Brain pericyte (primary cell): ENCODE data around the gene USP6NL.

ENCODE experiments used
- DNase-seq: peaks from one replicate; pipeline ENCODE4 v3.0.0-alpha.2; 2012; ENCODE audit warnings: low read depth, low spot score

The USP6NL gene

DNA sequence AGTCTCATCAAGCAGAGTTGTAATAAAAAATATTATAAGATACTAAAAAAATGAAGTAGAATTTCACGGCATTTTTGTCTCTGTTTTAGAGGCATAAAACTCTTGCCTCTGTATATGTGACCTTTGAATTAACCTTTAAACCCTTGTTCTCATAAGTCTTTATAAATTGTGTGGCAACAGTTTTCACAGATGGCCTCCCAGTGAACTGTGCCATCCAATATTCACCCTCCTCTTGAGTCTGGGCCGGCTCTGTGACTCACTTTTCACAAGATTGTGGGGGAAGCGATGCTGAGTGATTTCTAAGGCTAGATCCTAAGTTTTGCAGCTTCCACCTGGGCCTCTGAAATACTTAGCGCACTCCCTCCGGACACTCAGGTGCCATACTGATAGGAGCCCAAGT lies 4.6 kb upstream of the USP6NL start:
- no peak for DNase-seq

DNA sequence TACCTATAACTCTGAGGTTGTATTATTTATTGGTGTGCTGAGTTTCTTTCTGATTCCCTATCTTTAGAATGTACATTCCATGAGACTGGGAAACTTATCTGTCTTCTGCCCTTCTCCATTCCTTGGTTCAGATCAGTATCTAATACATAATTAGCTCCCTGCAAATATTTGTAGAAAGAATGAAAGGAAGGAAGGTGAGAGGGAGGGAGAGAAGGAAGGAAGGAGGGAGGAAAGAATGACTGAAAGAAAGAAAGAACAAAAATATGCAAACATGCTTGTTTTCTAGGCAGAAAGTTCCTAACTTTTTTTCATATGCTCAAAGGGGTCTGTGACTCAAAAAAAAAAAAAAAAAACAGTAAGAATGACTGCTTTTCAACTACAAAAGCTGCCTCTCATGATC lies 3.9 kb upstream of the USP6NL start:
- no peak for DNase-seq

DNA sequence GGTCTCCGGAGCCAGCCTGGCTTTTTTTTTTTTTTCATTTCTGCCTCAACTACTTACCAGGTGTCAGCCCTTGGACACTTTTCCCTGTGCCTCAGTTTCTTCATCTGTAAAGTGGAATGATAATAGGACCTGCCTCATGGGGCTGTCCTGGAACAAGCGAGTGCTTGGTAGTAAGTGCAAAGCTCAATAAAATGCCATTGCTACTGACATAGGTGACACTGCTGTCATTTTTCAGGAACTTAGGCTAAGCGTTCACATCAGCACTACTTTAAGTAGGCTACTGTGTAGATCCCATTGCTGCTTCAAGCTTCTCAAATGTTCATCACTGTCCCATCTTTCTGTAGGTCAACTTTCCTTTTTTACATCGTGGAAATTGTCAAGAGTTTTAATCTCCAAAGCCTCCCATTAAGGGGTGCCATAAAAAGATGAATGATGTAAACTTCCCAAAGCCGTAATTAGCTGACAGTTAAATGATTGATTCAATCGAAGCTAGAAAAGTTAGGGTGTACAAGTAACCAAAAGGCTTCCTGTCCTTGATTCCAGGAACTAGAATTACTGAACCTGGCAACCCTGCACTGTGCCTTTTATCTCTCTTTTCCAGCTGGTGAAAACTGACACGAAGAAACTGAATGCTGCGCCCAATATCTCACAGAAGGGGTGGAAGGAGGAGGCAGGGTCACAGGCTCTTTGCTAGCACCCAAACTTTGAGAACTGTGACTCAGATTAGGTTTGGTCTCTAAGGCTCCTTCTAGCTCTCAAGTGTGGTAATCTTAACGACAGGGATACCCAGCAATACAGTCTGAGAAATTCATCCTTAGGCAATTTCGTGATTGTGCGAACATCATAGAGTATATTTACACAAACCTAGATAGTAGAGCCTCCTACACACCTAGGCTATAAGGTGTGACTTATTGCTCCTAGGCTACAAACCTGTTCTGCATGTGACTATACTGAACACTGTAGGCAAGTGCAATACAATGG lies 861 bp upstream of the USP6NL start:
- DNase-seq, result no peak

DNA sequence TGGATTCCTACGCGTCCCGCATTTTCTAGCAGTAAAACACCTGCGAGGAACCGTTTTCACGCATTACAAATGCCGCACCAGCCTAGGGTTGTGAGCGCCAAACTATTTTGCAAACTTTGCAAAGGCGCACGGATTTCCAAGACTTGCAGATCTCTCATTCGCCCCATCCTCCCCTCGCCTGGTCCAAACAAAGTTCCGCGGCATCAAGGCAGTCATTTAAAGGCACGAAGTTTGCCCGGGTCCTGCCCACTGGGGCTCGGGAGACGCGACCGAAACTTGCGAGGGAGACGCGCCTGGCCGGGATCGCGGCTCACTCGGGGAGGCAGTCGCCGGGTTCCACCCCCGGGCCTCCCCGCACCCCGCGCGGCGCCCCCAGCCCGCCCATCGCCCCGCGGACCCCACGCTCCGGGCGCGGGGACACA lies 613 bp downstream of the USP6NL start:
- no peak for DNase-seq

DNA sequence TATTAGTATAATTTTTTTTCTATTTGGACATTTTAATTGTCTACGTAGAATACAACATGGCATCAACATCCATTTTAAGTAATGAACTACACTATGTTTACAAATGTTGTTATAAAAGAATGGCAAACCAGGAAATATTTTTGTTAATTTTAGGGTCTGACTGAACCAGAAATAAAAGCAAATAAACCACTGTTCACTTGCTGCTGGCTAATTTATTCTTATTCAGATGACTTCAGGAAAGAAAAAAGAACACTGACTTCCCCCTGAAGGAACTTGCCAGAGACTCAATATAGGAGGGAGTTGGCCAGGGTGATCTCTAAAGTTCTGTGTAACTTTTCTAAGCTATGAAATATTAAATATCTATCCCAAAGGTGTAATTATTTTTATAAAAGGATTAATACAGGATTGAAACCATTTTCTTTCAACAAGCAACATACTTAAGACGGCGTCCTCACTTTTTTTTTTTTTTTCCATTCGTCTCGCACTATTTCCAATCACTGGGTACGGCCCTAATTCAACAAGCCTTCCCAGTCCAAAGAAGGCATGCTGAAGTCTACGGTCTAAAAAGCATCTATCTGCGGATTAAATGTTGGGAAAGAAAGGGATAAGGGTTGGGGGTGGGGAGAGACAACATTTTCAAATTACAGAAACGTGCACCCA lies 1.2 kb downstream of the USP6NL start:
- DNase-seq, result no peak

DNA sequence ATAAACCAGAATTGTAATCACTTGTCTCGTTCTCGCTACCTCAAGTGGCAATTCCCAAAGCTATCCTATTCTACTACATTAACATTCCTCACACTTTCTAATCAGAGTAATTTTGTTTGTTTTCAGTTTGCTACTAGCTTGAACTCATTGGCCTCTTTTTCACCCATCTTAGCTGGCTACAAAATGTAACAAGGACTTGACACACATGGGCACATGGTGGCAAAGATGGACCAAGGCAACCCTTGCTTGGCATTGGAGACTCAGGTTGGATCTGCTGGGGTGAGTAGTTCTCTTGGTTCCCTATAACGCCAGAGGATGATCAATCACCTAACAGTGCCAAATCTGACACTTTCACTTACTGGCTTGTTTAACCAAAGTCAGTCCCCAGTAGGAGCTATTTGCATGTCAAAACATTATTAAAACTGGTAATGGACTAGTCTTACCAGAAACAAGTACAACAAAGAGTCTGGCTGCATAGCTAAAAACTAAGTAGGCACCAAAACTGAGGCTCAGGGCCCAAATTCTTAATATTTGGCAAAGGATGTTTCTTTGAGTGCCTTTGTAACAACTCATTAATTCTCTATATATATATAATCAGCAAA lies 1.9 kb downstream of the USP6NL start:
- no peak for DNase-seq

DNA sequence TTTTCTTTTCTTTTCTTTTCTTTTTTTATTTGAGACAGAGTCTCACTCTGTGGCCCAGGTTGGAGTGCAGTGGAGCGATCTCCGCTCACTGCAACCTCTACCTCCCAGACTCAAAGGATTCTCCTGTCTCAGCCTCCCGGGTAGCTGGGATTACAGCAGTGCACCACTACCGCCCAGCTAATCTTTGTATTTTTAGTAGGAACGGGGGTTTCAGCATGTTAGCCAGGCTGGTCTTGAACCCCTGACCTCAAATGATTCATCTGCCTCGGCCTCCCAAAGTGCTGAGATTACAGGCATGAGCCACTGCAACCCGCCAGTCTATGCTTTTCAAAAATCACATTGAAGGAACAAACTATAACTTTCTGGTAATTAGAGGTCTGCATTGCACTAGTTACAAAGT lies 2.4 kb downstream of the USP6NL start:
- DNase-seq, result no peak

DNA sequence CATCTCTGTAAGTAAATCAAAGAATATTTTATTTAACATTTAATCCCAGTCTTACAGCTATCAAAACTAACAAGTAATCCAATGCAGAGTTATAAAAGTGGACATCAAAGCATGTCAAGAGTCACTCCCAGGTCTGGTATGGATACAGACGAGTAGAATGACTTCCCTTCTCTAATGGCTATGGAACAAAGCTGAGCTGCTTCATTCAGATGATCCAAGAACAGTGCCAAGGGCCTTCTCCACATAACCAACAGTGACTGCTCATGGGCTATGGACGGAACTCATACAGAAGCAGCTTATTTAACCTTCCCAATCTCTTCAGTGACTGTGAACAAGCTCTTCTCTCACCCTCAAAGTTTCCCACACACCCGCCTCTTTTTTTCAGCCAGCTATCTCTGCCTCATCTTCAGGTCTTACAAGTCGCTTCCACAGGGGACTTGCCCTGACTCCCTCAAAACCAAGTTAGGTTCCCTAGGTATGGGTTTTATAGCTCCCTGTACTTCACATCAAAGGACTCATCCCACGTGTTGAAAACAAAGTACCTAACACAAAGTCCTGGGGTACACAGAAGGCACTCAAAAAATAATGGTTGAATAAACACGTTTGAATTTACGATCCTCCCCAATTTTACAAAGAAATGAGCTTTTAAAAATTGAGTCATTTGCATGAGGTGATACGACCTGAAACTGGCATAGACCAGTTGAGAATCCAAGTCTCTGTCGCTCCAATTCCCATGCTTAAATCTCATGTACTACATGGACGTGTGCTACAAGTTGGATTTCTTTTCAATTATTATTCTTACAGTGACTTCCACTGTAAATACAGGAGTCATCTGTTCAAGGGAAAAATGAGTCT lies 3.1 kb downstream of the USP6NL start:
- DNase-seq, result no peak

DNA sequence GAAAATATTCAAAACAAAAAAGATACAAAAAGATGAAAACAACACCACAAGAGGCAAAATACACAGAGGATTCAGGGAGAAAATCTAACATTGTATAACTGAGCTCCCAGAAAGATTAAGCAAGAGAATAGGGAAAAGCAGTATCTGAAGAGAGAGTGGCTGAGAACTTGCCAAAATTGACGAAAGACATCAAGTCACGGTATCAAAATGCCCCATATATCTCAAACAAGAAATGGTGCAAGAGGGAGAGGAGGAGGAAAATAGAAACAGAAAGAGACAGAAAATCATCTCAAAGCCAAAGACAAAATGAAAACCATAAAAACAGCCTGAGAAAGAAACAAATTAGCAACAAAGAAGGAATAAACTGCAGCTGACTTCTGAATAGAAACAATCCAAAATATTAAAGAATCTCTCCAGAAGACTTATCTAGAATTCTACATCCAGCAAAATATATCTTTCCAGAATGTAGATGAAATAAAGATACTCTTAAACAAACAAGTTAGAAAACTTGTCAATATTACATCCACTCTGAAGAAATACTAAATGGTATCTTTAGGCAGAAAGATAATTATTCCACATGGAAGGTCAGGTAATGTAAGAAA lies 5.5 kb downstream of the USP6NL start:
- no peak for DNase-seq

DNA sequence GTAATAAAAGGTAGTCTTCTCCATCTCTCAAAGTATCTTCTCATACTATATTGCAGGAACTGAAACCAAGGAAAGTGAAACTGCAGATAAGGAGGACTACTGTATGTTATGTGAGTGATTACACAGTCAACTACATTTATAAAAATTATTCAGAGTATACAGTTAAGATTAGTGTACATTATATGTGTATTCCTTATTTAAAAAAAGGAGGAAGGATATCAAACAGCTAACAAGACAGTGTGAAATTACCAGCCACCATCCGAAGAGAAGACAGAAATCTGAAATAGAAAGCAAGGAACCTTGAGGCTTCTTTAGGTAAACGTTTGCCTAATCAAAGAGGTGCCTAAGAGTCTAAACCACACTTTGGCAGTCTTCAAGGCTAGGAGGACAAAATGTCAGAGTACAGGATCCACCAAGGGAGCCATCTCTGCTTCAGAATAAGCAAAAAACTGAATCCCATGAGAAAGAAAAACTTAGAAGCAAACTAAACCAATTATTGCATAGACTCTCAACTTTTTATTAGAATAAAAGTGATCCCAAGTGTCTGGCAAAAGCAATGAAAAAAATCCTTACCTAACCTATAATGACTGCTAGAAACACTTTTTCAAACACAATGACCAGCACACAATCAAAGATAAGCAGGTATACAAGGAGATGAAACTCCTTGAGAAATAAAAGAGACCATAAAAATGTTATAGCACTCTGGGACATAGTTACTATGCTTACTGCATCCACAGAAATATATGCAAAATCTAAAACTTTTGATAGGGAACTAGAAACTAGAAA lies 6.4 kb downstream of the USP6NL start:
- DNase-seq, result no peak

DNA sequence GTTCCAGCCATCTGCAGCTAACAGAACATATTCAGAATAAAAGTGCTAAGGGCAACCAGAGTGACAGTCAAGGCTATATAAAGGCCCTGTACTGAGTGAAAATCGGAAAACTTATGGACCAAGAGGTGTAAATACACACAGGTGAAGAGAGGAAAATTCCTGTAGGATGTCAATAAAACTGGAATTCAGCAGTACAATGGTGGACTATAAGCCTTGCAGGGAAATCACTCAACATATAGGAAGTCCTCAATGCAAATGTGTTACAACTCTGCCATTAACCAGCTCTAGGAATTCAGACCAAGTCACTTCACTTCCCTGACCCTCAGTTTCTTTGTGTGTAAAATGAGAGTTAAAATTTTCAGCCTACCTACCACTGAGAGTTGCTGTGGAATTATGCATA lies 7.7 kb downstream of the USP6NL start:
- DNase-seq, result no peak

DNA sequence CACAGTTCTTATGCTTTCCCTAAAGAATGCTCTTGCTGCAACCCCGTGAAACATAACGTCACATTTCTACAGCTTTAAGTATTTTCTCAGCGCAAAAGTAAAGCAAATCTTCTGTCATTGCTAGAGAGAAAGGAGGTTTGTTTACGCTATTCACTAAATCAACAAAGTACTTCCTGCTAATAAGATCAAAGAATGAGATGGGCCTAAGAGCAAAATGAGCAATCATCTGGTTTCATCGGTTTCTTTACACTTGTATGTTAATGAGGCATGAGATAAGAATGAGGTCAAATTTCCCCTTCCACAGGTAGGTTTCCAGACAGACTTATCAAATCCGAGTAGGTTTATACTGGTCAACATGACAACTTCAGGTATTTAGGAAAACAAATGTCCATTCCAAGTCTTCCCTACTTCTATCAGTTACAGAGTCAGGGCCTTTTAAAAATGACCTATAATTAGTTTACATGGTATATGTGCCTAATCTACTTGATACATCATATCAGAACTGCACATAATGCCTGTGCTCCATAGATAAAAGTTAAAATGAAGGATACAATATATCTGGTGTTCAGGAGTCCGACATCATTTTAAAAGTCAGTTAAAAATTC lies 8.4 kb downstream of the USP6NL start:
- DNase-seq, result no peak

DNA sequence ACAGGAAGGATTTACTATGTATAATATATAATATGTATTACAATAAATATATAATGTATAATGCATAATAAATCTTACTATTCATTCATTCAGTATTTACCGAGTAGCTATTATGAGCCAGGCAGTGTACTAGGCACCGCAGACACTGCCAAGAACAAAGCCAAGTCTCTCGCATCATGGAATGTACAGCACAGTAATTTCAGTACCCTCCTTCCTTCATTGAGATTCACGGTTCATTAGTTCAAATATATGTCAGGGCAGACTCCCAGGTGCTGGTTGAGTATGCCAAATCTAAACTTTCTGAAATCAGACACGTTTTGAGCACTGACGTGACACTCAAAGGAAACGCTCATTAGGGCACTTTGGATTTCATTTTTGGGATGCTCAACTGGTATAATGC lies 9.1 kb downstream of the USP6NL start:
- no peak for DNase-seq

DNA sequence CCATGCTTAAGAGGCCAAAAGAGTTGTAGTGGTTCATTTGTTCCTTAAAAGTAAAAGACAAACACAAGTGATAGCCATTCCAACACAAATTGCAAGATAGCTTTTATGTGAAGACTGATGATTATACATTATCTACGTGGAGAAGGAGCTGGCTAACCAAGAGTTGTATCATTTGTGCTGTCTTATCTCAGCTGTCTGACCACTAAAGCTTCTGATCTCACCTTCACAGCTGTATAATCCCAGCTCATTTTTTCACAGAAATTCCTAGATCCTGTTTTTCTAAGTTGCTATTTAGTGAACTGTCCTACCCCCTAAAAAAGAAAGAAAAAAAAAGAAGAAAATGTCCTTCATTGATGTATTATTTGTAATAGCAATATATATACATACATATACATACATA lies 9.8 kb downstream of the USP6NL start:
- no peak for DNase-seq

DNA sequence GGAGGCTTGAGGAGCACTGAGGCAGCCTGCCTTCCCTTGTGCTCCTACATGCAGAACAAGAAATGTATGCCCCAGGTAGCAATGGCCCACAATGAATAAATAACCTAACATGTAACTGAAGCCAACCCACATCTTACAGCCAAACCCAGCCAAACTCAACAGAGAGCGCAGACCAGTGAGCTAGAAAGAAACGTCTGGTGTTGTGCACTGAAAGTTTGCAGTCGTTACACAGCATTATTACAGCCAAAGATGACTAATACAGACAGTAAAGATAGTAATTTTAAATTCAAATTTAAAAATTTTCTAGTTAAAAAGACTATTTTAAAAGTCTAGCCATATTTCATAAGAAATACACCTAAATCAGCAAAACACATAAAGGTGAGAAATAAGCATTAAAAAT lies 11.2 kb downstream of the USP6NL start:
- DNase-seq, result no peak

DNA sequence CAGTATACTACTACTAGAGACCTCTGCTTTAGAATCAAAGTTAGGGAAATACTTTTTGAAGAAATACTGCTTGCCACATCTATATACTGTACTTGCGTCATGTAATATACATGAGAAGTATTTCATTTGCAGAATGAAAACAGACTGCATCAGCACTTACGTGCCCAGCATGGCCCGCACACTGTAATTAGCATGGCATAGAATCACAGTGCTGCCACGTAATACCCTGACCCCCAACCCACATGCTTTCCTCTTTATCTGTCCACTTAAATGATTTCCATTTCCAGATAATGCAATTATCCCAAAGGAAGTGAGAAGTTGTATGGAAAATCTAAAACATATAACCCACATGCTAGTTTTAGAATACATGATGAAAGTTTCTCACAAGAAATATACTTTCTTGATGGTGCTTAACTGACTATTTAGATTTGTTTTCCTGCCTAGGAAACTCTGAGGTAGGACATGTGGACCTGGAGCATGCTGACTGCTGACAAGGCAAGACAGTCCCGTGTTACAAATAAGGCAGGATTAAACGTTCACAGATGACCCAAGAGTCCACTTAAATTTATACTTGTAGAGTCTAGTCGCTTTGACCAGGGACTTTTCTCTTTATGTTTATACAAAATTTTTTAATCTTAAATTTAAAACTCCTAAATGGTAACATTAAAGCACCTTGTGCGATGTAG lies 12.6 kb downstream of the USP6NL start:
- no peak for DNase-seq

DNA sequence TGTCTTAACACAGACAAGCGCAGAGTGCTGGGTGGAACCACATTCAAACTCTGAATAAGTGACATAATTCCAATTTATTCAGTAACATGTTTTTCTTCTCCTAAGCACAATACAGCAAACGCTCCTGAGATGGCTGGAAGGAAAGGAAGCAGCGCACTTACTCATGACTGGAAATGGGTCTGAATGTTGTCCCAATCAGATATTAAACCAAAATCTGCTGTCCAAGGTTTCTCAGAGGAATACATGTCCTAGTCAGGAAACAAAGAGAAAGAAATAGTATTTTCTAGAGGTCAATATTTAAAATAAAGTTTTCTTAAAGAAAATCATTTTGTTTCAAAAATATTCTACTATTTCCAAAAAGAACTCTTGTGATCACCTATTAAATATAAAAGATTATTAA lies 14.0 kb downstream of the USP6NL start:
- DNase-seq, result no peak

DNA sequence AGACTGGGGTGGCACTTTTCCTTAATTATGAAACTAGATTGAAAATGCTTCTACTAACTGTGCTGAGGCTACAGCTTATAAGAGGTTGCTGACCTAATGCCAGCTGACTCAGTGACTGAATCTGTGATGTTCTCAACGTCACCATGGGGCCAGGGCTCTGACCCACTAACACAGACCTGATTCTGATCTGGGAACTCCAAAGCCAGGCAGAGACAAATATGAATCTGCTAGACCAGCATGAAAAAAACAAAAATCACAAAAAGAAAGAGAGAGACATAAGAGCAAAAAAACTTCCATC lies 16.1 kb downstream of the USP6NL start:
- peak; percentile 32 for DNase-seq

DNA sequence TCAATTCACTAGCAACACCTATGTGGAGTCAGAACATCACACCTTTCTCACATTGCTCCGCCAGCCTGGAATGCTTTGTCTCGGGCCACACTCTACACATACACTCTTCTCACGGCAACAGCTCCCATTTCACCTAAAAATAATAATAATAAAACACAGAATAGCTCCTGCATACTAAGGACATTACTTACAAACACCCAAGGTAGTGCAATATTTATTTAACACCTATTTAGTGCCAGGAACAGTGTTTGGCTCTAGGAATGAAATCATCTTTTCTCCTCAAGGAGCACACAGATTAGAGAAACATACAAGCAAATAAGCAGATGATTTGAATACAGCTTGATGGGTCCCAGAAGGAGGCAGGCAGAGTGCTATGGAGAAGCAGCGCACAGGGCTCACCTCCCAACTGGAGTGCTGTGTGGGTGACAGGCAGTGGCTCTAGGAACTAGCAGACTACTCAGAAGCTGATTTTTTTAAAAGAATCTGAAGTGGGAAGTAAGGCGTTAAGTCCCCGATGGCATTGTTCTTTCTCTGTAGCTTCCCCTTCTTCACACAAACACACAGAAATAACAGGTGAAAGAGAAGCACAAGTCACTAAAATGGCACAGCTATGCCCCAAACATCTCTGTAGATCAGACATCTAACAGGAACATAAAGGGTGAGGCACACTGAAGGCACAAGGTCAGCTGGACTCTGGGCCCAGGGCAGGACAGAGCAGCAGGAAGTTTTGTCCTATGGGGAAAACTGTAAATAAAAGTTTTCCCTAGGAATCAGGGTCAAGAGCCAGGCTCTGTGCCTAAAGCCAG lies 16.7 kb downstream of the USP6NL start:
- DNase-seq, result no peak
